GM18498 (cell line): ENCODE measurements around the gene C1QB.
"Not testable (repeated sequence)": the region's sequence is repeated elsewhere in the genome, so short reads cannot be mapped to it uniquely, and the experiment has no call there.

Experiments
- ATAC-seq: cut with Tn5 transposase; IDR thresholded peaks from one replicate; pipeline ENCODE4 v1.9.1; 2021; ENCODE audit warnings: mild to moderate bottlenecking, moderate library complexity; ENCODE audit not compliant: unreplicated experiment

Gene C1QB

GRCh38 chr1:22691031-22691753 lies 38.2 kb downstream of the C1QB start:
- ATAC-seq = no peak

- no peak for ATAC-seq
These were observed 41.1 kb downstream of the C1QB start for GRCh38 chr1:22694172-22694571.

GRCh38 chr1:22696610-22697009 lies 43.6 kb downstream of the C1QB start:
- no peak for ATAC-seq

GRCh38 chr1:22697980-22698379 lies 44.9 kb downstream of the C1QB start:
- no peak for ATAC-seq

- no peak for ATAC-seq
These were observed 46.9 kb downstream of the C1QB start for GRCh38 chr1:22699681-22700520.

- no peak for ATAC-seq
These were observed 49.5 kb downstream of the C1QB start for GRCh38 chr1:22702296-22703085.

- ATAC-seq = no peak
These were observed 51.5 kb downstream of the C1QB start for GRCh38 chr1:22704440-22705067.

GRCh38 chr1:22705586-22705985 lies 52.5 kb downstream of the C1QB start:
- no peak for ATAC-seq

- not testable (repeated sequence) for ATAC-seq
These were observed 53.1 kb downstream of the C1QB start for GRCh38 chr1:22706100-22706499.

GRCh38 chr1:22708777-22709176 lies 55.7 kb downstream of the C1QB start:
- ATAC-seq = no peak

GRCh38 chr1:22709227-22709626 lies 56.2 kb downstream of the C1QB start:
- ATAC-seq = no peak

GRCh38 chr1:22709891-22710700 lies 57.1 kb downstream of the C1QB start:
- no peak for ATAC-seq

- ATAC-seq = no peak
These were observed 57.6 kb downstream of the C1QB start, which contains the start of gene EPHB2 for GRCh38 chr1:22710701-22711049. EPHB2 (plus strand) TSS chr1:22710839; CDS start chr1:22710983, 144 bp downstream.

GRCh38 chr1:22711071-22711470 lies 58.0 kb downstream of the C1QB start:
- no peak for ATAC-seq
